ENCODE results near the gene CYP4F3. TPM values are rescaled to one million over a fixed set of nuclear protein-coding genes. Genes with fewer than 3 reads are reported as not detected.
"Not testable (repeated sequence)": the region's sequence is repeated elsewhere in the genome, so short reads cannot be mapped to it uniquely, and the experiment has no call there.

CYP4F3 gene
- not detected in 2 replicates for total RNA-seq

GRCh38 chr19:15640294-15640903 is at the start of gene CYP4F3:
Gene CYP4F3 (plus strand): TSS chr19:15640897. CDS start chr19:15641416, 519 bp downstream.
- DNase-seq (ENCODE audit: extremely low read depth, low read depth, low spot score), result no peak

GRCh38 chr19:15591796-15592195 is 48.9 kb upstream of the CYP4F3 start:
- DNase-seq (ENCODE audit: extremely low read depth, low read depth, low spot score), result no peak

DNA sequence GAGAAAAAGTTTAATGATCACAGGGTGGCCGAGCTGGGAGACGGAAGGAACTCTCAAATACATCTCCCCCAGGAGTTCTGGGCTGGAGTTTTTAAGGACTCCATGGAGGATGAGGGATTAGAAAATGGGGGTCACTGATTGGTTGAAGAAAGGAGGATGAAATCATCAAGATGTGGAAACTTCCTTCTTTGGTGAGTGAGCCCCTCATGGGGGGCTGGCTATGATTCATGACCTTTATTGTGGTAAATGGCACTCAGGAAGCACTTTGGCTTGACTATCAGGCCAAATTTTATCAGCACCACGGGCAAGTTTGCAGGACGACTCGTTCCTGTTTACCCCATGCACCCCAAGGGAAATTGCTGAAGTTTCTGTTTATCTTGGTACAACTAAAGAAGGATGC is 48.2 kb upstream of the CYP4F3 start:
- not testable (repeated sequence) for DNase-seq (ENCODE audit: extremely low read depth, low read depth, low spot score)

DNA sequence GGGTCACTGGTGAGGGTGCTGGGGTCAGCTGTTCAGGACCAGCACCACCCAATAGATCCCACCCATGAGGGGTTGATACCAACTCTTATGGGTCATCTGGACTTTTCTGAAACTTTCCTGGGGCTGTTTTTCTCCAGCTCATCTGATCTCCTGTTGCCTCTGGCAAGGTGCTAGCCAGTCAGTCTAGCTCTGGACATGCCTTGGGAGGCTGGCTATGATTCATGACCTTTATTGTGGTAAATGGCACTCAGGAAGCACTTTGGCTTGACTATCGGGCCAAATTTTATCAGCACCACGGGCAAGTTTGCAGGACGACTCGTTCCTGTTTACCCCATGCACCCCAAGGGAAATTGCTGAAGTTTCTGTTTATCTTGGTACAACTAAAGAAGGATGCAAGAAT is 46.9 kb upstream of the CYP4F3 start:
- not testable (repeated sequence) for DNase-seq (ENCODE audit: extremely low read depth, low read depth, low spot score)

DNA sequence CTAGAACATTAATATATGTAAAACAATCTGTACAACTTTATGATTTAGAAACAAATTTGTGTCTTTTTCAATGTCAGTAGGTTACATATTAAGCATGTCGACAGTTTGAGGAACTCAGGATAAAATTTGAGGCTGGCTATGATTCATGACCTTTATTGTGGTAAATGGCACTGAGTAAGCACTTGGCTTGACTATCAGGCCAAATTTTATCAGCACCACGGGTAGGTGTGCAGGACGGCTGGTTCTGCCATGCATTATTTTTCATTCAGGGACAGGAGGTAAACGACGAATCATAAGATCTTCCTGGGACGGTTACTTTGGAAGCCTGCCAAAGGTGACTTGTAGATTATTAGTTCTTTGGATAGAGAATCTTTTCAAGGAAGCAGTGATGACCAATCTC is 45.6 kb upstream of the CYP4F3 start:
- no peak for DNase-seq (ENCODE audit: extremely low read depth, low read depth, low spot score)

DNA sequence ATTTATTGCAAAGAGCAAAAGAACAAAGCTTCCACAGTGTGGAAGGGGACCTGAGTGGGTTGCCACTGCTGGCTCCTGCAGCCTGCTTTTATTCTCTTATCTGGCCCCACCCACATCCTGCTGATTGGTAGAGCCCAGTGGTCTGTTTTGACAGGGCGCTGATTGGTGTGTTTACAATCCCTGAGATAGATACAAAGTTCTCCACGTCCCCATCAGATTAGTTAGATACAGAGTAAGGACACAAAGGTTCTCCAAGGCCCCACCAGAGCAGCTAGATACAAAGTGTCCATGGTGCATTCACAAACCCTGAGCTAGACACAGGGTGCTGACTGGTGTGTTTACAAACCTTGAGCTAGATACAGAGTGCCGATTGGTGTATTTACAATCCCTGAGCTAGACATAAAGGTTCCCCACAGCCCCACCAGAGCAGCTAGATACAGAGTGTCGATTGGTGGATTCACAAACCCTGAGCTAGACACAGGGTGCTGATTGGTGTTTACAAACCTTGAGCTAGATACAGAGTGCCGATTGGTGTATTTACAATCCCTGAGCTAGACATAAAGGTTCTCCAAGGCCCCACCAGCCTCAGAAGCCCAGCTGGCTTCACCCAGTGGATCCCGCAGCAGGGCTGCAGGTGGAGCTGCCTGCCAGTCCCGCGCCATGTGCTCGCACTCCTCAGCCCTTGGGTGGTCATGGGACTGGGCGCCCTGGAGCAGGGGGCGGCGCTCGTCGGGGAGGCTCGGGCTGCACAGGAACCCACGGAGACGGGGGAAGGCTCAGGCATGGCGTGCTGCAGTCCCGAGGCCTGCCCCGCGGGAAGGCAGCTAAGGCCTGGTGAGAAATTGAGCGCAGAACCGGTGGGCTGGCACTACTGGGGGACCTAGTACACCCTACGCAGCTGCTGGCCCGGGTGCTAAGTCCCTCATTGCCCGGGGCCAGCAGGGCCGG is 32.4 kb upstream of the CYP4F3 start:
- not testable (repeated sequence) for DNase-seq (ENCODE audit: extremely low read depth, low read depth, low spot score)

- no peak for DNase-seq (ENCODE audit: extremely low read depth, low read depth, low spot score)
These were observed 31.4 kb upstream of the CYP4F3 start for GRCh38 chr19:15609261-15609660.

DNA sequence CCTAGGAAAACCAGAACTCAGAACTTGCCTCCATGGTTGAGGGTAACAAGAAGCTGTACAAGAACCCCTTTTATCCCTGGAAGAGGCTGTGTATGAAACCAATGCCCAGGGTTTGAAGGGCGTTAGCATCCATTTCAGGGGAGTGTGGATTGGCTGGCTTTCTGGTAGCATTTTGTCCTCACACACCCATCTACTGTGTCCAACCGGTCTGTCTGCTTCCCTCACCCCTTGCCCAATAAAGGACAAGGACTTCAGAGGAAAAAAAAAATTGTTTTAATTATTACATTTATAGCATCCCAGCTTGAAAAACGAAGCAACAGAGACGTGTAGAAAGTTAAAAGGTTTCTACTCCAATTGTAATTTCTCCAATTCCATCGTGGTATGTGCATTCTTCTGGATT is 28.4 kb upstream of the CYP4F3 start:
- DNase-seq (ENCODE audit: extremely low read depth, low read depth, low spot score), result no peak

DNA sequence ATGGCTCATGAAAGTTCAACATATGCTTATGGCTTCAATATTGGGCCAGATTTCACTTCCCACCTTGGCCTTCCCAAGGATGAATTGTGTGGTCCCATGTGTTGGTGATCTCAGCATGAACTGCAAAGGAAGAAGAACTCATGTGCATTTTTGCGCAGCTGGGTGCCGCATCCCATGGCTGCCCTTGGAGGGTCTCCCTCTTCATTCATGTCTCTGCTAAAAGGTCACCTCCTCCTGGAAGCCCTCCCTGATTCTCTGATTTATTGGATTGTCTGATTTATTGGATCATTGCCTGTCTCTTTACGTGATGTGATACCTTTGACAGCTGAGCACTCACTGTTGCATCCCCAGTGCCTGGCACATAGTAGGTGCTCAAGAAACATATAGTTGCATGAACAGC is 27.4 kb upstream of the CYP4F3 start:
- no peak for DNase-seq (ENCODE audit: extremely low read depth, low read depth, low spot score)

DNA sequence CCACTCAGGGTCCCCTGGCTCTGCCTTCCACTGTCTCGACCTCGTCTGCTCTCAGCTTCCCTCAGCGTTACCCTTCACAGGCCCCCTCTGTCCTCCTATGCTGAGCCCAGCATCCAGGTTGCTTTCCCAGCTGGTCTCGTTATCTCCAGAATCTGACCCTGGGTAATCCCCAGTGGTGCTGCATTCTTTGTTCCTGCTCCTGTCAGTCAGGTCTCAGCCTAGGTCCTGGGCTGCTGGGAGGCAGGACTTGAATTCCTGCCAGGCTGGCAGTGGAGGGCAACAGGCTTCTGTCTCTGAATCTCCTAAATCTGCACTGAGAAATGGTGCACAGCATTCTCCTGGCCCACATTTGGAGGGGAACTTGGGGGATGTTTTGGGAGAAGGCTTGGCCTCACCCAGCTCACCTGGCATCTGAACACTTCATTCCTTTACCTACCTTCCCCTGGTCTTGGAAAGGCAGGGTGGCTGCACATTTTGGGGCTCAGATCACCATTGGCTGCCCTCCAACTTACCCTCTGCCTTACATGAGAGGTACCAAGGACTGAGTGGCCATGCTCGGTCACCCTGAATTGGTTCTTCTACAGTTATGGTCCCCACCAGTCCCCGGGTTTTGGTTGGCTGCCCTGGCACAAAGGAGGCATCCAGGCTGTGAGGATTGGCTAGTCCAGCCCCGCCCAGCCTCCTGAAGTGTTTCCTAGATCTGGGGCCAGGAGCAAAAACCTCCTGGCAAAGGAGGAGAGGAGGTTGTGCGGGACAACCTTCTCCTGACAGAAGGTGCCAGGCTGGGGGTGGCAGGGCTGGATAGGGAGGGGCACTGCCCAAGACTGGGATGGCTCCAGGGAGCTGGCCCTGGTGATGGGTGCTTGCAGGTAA is 26.0 kb upstream of the CYP4F3 start, which contains the start of gene CYP4F8:
CYP4F8 (plus strand) TSS at position 712 of the 873 bp plus-strand sequence. CDS start 399 bp downstream, outside the sequence.
- DNase-seq (ENCODE audit: extremely low read depth, low read depth, low spot score), result no peak

DNA sequence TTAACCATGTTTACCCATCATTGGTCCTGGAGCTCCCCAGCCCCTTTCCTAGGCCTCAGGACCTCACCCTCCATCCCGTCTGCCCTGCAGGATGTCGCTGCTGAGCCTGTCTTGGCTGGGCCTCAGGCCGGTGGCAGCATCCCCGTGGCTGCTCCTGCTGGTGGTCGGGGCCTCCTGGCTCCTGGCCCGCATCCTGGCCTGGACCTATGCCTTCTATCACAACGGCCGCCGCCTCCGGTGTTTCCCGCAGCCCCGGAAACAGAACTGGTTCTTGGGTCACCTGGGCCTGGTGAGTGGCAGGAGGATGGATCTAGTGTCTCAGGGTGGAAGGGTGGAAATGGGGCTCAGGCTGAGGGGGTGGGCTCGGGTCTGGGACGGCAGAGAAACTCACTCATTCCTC is 25.2 kb upstream of the CYP4F3 start:
- no peak for DNase-seq (ENCODE audit: extremely low read depth, low read depth, low spot score)

GRCh38 chr19:15616183-15616582 is 24.5 kb upstream of the CYP4F3 start:
- DNase-seq (ENCODE audit: extremely low read depth, low read depth, low spot score), result no peak

- no peak for DNase-seq (ENCODE audit: extremely low read depth, low read depth, low spot score)
These were observed 23.9 kb upstream of the CYP4F3 start for GRCh38 chr19:15616627-15617270.

GRCh38 chr19:15618321-15618720 is 22.4 kb upstream of the CYP4F3 start:
- no peak for DNase-seq (ENCODE audit: extremely low read depth, low read depth, low spot score)

- no peak for DNase-seq (ENCODE audit: extremely low read depth, low read depth, low spot score)
These were observed 18.9 kb upstream of the CYP4F3 start for GRCh38 chr19:15621801-15622200.

- no peak for DNase-seq (ENCODE audit: extremely low read depth, low read depth, low spot score)
These were observed 17.7 kb upstream of the CYP4F3 start for GRCh38 chr19:15622991-15623390.

DNA sequence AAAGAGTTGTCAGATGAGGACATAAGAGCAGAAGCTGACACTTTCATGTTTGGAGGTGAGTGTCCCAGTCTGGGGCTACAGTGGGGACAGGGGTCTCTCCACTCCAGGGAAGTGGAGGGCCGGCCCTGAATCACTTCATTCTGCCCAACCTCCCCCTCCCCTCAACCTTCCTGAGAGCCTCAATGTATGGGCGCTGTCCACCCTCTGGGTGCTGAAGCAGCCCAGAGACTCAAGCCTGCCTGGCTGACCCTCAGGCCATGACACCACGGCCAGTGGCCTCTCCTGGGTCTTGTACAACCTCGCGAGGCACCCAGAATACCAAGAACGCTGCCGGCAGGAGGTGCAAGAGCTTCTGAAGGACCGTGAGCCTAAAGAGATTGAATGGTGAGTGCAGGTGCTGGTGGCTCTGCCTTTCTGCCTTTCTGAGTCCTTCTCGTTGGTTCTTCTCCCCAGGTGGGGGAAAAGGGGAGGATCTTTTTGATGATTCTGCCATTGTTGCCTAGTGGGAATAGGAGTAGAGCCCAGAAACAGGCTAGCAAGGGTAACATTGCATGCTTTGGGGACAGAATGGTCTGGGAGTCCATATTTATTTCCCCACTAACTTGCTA is 16.9 kb upstream of the CYP4F3 start:
- DNase-seq (ENCODE audit: extremely low read depth, low read depth, low spot score), result no peak

DNA sequence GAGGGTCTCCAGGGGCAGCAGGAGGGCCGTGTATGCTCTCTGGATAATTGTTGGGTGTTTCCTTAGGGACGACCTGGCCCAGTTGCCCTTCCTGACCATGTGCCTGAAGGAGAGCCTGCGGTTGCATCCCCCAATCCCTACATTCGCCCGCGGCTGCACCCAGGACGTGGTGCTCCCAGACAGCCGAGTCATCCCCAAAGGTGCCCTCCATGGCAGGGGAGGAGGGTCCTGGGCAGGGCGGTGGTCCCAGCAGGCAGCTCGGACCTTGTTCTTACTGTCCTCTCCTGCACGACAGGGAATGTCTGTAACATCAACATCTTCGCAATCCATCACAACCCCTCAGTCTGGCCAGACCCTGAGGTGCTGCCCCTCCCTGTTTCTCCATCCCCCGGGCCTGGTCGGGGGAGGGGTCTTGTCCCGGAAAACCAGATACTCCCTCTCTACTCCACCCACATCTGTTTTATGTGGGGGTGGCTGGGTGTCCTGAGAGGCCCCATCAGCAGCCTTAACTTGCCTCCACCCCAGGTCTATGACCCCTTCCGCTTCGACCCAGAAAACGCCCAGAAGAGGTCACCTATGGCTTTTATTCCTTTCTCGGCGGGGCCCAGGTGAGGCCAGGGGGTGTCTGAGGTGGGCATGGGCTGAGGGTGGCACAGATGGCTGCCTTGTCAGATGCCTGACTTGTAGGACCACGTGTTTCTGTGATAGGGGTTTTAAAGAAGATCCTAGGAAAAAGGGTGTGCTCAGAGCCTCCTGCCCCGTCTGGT is 12.3 kb upstream of the CYP4F3 start:
- no peak for DNase-seq (ENCODE audit: extremely low read depth, low read depth, low spot score)
